AG09309 (cell line): ENCODE measurements around the gene SH3PXD2A.

Experiments
- DNase-seq: peaks from one replicate; pipeline ENCODE4 v3.0.0-alpha.2; 2010; ENCODE audit warnings: low read depth
- H3K4me3 ChIP-seq: 2 replicates; pipeline ENCODE4 v1.5.1; 2011; ENCODE audit warnings: mild to moderate bottlenecking, low read depth, low read length, moderate library complexity; ENCODE audit not compliant: control insufficient read depth
- TF ChIP-seq, protein P1 (sequence below): IDR thresholded peaks from 2 replicates; pipeline ENCODE4 v1.5.1; 2011; ENCODE audit warnings: mild to moderate bottlenecking, low read depth, low read length, inconsistent platforms; ENCODE audit not compliant: insufficient read depth, control insufficient read depth; ENCODE audit errors: missing control alignments

Gene SH3PXD2A

DNA sequence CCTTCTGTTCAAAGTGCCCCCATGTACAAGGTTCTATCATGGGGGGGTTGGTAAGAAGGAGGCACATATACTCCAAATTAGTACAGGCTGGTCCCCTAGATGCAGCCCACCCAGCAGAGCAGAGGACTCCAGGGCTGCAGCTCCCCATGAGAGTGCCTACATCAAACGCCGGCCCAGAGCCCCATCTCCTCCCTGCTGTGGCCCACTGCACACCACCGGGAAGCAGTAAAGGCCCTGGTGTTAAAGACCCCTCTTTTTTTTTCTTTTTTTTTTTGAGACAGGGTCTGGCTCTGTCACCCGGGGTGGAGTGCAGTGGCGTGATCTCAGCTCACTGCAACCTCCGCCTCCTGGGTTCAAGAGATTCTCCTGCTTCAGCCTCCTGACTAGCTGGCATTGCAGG, 47.4 kb downstream of the SH3PXD2A start:
- TF ChIP-seq, protein P1, sequence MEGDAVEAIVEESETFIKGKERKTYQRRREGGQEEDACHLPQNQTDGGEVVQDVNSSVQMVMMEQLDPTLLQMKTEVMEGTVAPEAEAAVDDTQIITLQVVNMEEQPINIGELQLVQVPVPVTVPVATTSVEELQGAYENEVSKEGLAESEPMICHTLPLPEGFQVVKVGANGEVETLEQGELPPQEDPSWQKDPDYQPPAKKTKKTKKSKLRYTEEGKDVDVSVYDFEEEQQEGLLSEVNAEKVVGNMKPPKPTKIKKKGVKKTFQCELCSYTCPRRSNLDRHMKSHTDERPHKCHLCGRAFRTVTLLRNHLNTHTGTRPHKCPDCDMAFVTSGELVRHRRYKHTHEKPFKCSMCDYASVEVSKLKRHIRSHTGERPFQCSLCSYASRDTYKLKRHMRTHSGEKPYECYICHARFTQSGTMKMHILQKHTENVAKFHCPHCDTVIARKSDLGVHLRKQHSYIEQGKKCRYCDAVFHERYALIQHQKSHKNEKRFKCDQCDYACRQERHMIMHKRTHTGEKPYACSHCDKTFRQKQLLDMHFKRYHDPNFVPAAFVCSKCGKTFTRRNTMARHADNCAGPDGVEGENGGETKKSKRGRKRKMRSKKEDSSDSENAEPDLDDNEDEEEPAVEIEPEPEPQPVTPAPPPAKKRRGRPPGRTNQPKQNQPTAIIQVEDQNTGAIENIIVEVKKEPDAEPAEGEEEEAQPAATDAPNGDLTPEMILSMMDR = no peak
- no peak for DNase-seq
- H3K4me3 ChIP-seq = no peak overlapping the region

GRCh38 chr10:103806395-103807187, 48.8 kb downstream of the SH3PXD2A start:
- TF ChIP-seq, protein P1 = no peak
- DNase-seq = no peak
- H3K4me3 ChIP-seq = no peak overlapping the region

GRCh38 chr10:103805781-103806180, 49.6 kb downstream of the SH3PXD2A start:
- no peak overlapping the region for H3K4me3 ChIP-seq
- TF ChIP-seq, protein P1 = no peak
- no peak for DNase-seq

DNA sequence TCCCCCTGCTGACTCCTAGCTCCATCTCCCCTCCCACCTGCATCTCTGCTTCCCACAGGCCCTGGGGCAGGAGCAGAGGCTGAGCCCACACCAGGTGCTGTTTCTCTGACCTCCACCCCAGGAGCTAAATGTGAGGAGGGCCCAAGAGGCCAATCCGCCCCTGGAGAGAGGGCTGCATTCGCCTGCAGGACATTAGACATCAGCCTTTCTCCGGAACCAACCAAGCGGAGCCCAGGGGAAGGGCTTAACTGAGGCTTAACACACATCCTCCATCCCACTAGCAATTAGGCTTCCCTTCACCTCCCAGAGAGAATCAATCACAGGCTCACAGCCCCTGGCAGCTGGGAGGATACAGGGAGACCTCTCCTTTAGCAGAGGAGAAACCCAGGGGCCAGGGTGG, 50.5 kb downstream of the SH3PXD2A start:
- no peak for DNase-seq
- no peak overlapping the region for H3K4me3 ChIP-seq
- TF ChIP-seq, protein P1 = no peak

- no peak for DNase-seq
- TF ChIP-seq, protein P1 = no peak
- no peak overlapping the region for H3K4me3 ChIP-seq
Measured at GRCh38 chr10:103803941-103804340, 51.4 kb downstream of the SH3PXD2A start.

DNA sequence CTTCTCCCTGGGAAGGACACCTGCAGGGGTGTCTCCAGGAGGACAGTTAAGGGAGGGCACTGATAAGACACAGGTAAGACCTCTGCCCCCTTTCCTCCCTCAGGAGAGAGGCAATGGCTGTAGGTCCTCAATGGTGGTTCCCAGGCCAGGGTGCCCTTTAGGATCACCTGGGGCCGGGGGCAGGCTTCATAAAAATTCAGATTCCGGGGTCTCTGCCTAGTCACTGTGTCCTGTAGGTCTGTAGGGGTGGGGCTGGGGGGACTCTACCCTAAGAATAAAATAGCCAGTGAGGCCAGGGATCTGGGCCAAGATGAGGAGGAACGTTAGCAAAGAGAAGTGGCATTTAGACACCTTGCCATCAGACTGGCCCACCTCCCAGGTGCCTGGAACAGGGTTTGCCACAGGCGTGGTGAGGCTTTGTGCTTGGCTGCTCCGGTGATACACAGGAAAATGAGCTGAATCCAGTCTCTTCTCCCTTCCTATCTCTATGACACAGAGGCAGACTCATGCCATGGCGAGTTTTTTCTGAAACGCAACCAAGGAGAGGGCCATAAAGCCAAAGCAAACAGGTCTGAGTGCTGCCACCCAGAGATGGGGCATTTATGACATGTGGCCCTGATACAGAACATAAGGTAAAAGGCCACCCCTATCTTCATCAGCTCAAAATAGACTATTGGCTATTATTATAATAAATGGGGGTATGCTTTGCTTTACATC, 52.6 kb downstream of the SH3PXD2A start:
- TF ChIP-seq, protein P1 = no peak
- no peak overlapping the region for H3K4me3 ChIP-seq
- DNase-seq = no peak
